HepG2 (cell line): Measurements from ENCODE around the gene PKIG. TPM values are rescaled to one million over a fixed set of nuclear protein-coding genes. Genes with fewer than 3 reads are reported as not detected.

Experiments
- DMAP1 ChIP-seq: IDR thresholded peaks from 2 replicates; pipeline ENCODE4 v1.6.1; 2016
- GPN1 ChIP-seq: sonication (generic); formaldehyde crosslinking; IDR thresholded peaks from 2 replicates; pipeline ENCODE4 v1.5.1; 2020; ENCODE audit warnings: missing genetic modification reagents, borderline replicate concordance
- HDAC2 ChIP-seq: sonication (generic); formaldehyde crosslinking; IDR thresholded peaks from 2 replicates; pipeline ENCODE4 v1.4.0; 2020; ENCODE audit warnings: missing genetic modification reagents
- KDM5B ChIP-seq: sonication (generic); formaldehyde crosslinking; IDR thresholded peaks from 2 replicates; pipeline ENCODE4 v1.4.0; 2020; ENCODE audit warnings: missing genetic modification reagents, mild to moderate bottlenecking, borderline replicate concordance
- LCORL ChIP-seq, 2 experiments: fragments of 450-650 bp in 1 of 2; sonication (generic) in 1 of 2; formaldehyde crosslinking in 1 of 2; IDR thresholded peaks; 2 replicates each; pipeline versions ENCODE4 v1.5.0 to v1.6.1; 2017 to 2020; ENCODE audit warnings: antibody characterized with exemption in 1 of 2, missing genetic modification reagents in 1 of 2
- PAF1 ChIP-seq: IDR thresholded peaks from 2 replicates; pipeline ENCODE4 v1.6.1; 2016; ENCODE audit warnings: missing genetic modification reagents, missing compliant biosample characterization
- PHF21A ChIP-seq: sonication (generic); formaldehyde crosslinking; IDR thresholded peaks from 2 replicates; pipeline ENCODE4 v1.5.0; 2020; ENCODE audit warnings: mild to moderate bottlenecking, missing genetic modification reagents
- PHF5A ChIP-seq: IDR thresholded peaks from one replicate; pipeline ENCODE4 v1.6.1; 2018; ENCODE audit warnings: low read depth, missing genetic modification reagents; ENCODE audit not compliant: unreplicated experiment
- ZNF235 ChIP-seq: sonication (generic); formaldehyde crosslinking; IDR thresholded peaks from 2 replicates; pipeline ENCODE4 v1.8.1; 2023; ENCODE audit warnings: mild to moderate bottlenecking, missing genetic modification reagents, borderline replicate concordance
- ZNF337 ChIP-seq: sonication (generic); formaldehyde crosslinking; IDR thresholded peaks from 2 replicates; pipeline ENCODE4 v1.5.1; 2020; ENCODE audit warnings: missing genetic modification reagents, low read depth, mild to moderate bottlenecking, borderline replicate concordance
- ZNF530 ChIP-seq: sonication (generic); formaldehyde crosslinking; IDR thresholded peaks from 2 replicates; pipeline ENCODE4 v1.5.0; 2020; ENCODE audit warnings: low read depth, mild to moderate bottlenecking, missing genetic modification reagents
- ZNF598 ChIP-seq: sonication (generic); formaldehyde crosslinking; IDR thresholded peaks from 2 replicates; pipeline ENCODE4 v1.5.1; 2020; ENCODE audit warnings: mild to moderate bottlenecking, missing genetic modification reagents, borderline replicate concordance
- ZSCAN21 ChIP-seq: sonication (generic); formaldehyde crosslinking; IDR thresholded peaks from 2 replicates; pipeline ENCODE4 v1.8.0; 2022; ENCODE audit warnings: mild to moderate bottlenecking, missing genetic modification reagents, moderate library complexity, borderline replicate concordance
- polyA plus RNA-seq, 8 experiments: library from polyadenylated mRNA; depleted of rRNA in 3 of 8; stranded (reverse) in 7 of 8; unstranded in 1 of 8; fragments of >200 nt; fragmentation: Illumina TruSeq in 4 of 8; extraction: Trizol in 4 of 8; gene quantifications; 2 replicates each; pipeline versions ENCODE4 v1.2.1 to v1.2.3, GENCODE V29; 2011 to 2016; ENCODE audit warnings: low read depth in 4 of 8, missing spikeins in 1 of 8, mixed read lengths in 1 of 8; ENCODE audit not compliant: insufficient read depth in 1 of 8
- total RNA-seq, 5 experiments: library from RNA; depleted of rRNA; stranded (reverse); fragments of >200 nt; fragmentation: Illumina TruSeq; extraction: Trizol; gene quantifications; 2 replicates each; pipeline ENCODE4 v1.2.3, GENCODE V29; 2016; ENCODE audit warnings: low read depth in 1 of 5
- TF ChIP-seq, protein P1 (sequence below): sonication (generic); formaldehyde crosslinking; IDR thresholded peaks from 2 replicates; pipeline ENCODE4 v1.5.0; 2020; ENCODE audit warnings: mild to moderate bottlenecking, missing genetic modification reagents, borderline replicate concordance
- TF ChIP-seq, protein P2 (sequence below): sonication (generic); formaldehyde crosslinking; IDR thresholded peaks from 2 replicates; pipeline ENCODE4 v1.4.0; 2020; ENCODE audit warnings: mild to moderate bottlenecking, low read depth, missing genetic modification reagents
- TF ChIP-seq, protein P3 (sequence below): sonication (generic); formaldehyde crosslinking; IDR thresholded peaks from 2 replicates; pipeline ENCODE4 v1.4.0; 2020; ENCODE audit warnings: missing genetic modification reagents
- TF ChIP-seq, protein P4 (sequence below): sonication (generic); formaldehyde crosslinking; IDR thresholded peaks from 2 replicates; pipeline ENCODE4 v1.4.0; 2020; ENCODE audit warnings: missing genetic modification reagents, borderline replicate concordance

Gene PKIG
- total and polyA plus RNA-seq, 2 of the 13 experiments (the other 11 are each of a cell fraction or from before 2014, with no cell fraction given): 30.8 to 44.5 TPM

DNA sequence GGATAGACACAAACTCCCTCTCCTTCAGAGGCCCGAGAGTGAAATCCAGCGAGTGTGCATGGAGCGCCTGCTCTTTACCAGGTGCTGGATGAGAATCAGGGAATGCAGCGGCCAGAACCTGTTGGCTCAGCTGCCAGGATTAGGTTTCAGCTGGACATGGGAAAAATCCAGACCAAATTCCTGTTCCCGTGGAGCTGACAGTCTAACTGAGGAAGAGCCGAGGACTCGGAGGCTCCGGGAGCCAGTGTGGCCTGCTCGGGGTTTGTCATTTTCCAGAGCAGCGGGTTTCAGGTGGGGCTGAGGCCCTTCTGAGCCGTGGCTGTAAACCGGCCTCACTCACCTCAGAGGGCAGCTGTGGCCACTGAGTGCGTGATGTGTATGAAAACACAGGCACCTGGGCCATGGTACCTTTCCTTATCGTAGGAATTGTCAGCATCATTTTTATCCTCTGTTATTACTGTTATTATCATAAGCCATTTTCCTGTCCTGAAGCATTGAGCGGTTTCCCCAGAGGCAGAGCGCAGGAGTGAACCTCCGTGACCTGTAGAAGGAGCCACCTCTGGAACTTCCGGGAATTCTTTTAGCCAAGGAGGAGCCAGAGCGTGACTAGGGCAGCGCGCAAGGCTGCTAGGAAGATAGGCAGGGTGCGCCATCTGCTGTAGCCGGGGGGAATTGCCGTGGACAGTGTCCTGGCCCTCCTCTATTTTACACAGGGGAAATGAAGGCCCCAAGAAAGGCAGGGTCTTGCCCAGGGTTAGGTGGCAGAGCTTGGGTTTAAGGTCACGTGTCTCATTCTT is 27.3 kb downstream of the PKIG start (continued):
- TF ChIP-seq ZNF337 (CRISPR knock-in tag): peak; percentile 83; the same call in 1 of the 2 replicates
- peak; percentile 94 for TF ChIP-seq PHF21A (CRISPR knock-in tag)
- TF ChIP-seq, protein P1, sequence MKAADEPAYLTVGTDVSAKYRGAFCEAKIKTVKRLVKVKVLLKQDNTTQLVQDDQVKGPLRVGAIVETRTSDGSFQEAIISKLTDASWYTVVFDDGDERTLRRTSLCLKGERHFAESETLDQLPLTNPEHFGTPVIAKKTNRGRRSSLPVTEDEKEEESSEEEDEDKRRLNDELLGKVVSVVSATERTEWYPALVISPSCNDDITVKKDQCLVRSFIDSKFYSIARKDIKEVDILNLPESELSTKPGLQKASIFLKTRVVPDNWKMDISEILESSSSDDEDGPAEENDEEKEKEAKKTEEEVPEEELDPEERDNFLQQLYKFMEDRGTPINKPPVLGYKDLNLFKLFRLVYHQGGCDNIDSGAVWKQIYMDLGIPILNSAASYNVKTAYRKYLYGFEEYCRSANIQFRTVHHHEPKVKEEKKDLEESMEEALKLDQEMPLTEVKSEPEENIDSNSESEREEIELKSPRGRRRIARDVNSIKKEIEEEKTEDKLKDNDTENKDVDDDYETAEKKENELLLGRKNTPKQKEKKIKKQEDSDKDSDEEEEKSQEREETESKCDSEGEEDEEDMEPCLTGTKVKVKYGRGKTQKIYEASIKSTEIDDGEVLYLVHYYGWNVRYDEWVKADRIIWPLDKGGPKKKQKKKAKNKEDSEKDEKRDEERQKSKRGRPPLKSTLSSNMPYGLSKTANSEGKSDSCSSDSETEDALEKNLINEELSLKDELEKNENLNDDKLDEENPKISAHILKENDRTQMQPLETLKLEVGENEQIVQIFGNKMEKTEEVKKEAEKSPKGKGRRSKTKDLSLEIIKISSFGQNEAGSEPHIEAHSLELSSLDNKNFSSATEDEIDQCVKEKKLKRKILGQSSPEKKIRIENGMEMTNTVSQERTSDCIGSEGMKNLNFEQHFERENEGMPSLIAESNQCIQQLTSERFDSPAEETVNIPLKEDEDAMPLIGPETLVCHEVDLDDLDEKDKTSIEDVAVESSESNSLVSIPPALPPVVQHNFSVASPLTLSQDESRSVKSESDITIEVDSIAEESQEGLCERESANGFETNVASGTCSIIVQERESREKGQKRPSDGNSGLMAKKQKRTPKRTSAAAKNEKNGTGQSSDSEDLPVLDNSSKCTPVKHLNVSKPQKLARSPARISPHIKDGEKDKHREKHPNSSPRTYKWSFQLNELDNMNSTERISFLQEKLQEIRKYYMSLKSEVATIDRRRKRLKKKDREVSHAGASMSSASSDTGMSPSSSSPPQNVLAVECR: peak; percentile 93
- peak; percentile 93; the same call in 1 of the 2 replicates for TF ChIP-seq ZSCAN21 (CRISPR knock-in tag)
- no peak for TF ChIP-seq PHF5A
- peak; percentile 82; the same call in 1 of the 2 replicates for TF ChIP-seq KDM5B (CRISPR knock-in tag)
- TF ChIP-seq, protein P2, sequence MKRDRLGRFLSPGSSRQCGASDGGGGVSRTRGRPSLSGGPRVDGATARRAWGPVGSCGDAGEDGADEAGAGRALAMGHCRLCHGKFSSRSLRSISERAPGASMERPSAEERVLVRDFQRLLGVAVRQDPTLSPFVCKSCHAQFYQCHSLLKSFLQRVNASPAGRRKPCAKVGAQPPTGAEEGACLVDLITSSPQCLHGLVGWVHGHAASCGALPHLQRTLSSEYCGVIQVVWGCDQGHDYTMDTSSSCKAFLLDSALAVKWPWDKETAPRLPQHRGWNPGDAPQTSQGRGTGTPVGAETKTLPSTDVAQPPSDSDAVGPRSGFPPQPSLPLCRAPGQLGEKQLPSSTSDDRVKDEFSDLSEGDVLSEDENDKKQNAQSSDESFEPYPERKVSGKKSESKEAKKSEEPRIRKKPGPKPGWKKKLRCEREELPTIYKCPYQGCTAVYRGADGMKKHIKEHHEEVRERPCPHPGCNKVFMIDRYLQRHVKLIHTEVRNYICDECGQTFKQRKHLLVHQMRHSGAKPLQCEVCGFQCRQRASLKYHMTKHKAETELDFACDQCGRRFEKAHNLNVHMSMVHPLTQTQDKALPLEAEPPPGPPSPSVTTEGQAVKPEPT: peak; percentile 92
- no peak for TF ChIP-seq ZNF530 (CRISPR knock-in tag)
- TF ChIP-seq HDAC2 (CRISPR knock-in tag): peak; percentile 77
- TF ChIP-seq, protein P3, sequence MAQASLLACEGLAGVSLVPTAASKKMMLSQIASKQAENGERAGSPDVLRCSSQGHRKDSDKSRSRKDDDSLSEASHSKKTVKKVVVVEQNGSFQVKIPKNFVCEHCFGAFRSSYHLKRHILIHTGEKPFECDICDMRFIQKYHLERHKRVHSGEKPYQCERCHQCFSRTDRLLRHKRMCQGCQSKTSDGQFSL (CRISPR knock-in tag): 0 out of 2 replicates have a peak, but pooled peaks have one; percentile 19
- no peak for TF ChIP-seq PAF1 (CRISPR knock-in tag)
- TF ChIP-seq LCORL (IDR thresholded peaks at IDR 0.05): no peak
- peak; percentile 95 for TF ChIP-seq LCORL (CRISPR knock-in tag; IDR thresholded peaks at IDR 0.05)
- TF ChIP-seq ZNF235 (CRISPR knock-in tag): 0 out of 2 replicates have a peak, but pooled peaks have one; percentile 15
- TF ChIP-seq, protein P4, sequence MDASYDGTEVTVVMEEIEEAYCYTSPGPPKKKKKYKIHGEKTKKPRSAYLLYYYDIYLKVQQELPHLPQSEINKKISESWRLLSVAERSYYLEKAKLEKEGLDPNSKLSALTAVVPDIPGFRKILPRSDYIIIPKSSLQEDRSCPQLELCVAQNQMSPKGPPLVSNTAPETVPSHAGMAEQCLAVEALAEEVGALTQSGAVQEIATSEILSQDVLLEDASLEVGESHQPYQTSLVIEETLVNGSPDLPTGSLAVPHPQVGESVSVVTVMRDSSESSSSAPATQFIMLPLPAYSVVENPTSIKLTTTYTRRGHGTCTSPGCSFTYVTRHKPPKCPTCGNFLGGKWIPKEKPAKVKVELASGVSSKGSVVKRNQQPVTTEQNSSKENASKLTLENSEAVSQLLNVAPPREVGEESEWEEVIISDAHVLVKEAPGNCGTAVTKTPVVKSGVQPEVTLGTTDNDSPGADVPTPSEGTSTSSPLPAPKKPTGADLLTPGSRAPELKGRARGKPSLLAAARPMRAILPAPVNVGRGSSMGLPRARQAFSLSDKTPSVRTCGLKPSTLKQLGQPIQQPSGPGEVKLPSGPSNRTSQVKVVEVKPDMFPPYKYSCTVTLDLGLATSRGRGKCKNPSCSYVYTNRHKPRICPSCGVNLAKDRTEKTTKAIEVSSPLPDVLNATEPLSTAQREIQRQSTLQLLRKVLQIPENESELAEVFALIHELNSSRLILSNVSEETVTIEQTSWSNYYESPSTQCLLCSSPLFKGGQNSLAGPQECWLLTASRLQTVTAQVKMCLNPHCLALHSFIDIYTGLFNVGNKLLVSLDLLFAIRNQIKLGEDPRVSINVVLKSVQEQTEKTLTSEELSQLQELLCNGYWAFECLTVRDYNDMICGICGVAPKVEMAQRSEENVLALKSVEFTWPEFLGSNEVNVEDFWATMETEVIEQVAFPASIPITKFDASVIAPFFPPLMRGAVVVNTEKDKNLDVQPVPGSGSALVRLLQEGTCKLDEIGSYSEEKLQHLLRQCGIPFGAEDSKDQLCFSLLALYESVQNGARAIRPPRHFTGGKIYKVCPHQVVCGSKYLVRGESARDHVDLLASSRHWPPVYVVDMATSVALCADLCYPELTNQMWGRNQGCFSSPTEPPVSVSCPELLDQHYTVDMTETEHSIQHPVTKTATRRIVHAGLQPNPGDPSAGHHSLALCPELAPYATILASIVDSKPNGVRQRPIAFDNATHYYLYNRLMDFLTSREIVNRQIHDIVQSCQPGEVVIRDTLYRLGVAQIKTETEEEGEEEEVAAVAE (CRISPR knock-in tag): peak; percentile 57; the same call in 1 of the 2 replicates
- peak; percentile 98 for TF ChIP-seq ZNF598 (CRISPR knock-in tag)
- peak; percentile 79; the same call in 1 of the 2 replicates for TF ChIP-seq DMAP1 (CRISPR knock-in tag)
- no peak for TF ChIP-seq GPN1 (CRISPR knock-in tag)
